Left ventricle myocardium inferior (tissue), 1 donor: Measurements from ENCODE around the gene GNG2. TPM values are rescaled to one million over a fixed set of nuclear protein-coding genes. Genes with fewer than 3 reads are reported as not detected.

ENCODE experiments used
- DNase-seq: peaks from one replicate; pipeline ENCODE4 v3.0.0-alpha.2; 2020
- H3K27ac ChIP-seq: fragments of 200-600 bp; replicated peaks from 2 replicates; pipeline ENCODE4 v1.8.0; 2021
- H3K27me3 ChIP-seq: fragments of 200-600 bp; 2 replicates; pipeline ENCODE4 v1.8.0; 2021; ENCODE audit warnings: low read depth
- H3K36me3 ChIP-seq: fragments of 200-600 bp; 2 replicates; pipeline ENCODE4 v1.8.0; 2021
- H3K4me1 ChIP-seq: fragments of 200-600 bp; 2 replicates; pipeline ENCODE4 v1.8.0; 2021
- H3K4me3 ChIP-seq: fragments of 200-600 bp; 2 replicates; pipeline ENCODE4 v1.8.0; 2021; ENCODE audit warnings: mild to moderate bottlenecking, moderate library complexity
- H3K9me3 ChIP-seq: fragments of 200-600 bp; replicated peaks from 2 replicates; pipeline ENCODE4 v1.8.0; 2021
- intact Hi-C: fragments of 100-400 bp; cut with micrococcal nuclease; formaldehyde crosslinking; loops from one replicate; pipeline ENCODE4 v1.11.0; 2022
- total RNA-seq: library from RNA; stranded (reverse); fragmentation: NEBNext Ultra II Directional; extraction: Animal tissue kit (Norgen Biotek cat#: 25700); gene quantifications from one replicate; pipeline ENCODE4 v1.2.1, GENCODE V29; 2021
- TF ChIP-seq, protein P1 (sequence below): fragments of 200-600 bp; IDR thresholded peaks from 2 replicates; pipeline ENCODE4 v1.8.0; 2021; ENCODE audit warnings: antibody characterized with exemption, mild to moderate bottlenecking, borderline replicate concordance
- donor health status: DM: no; HTN: yes; CAD: no; lungs with severe emphysema.

GNG2 gene
- total RNA-seq, 1 donor from 2014 or later = 6.7 TPM

DNA sequence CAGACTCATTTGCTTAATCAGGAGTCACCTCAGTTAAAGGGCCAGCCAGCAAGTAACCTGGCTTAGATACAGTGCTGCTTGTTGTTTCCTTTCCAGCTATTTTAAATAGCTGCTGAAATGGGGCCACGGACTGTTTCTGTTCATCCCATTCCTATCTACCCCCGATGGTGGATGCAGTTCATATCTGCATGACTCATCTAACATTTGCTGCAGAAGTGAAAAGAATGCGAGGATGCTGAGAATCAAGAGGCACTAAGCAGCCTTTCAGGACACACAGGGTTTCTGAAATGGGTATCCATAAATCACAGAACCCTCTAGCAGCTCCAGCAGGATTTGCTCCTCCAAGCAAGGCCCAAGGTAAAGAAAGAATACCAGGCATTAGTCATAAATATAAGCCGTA is 68.8 kb downstream of the GNG2 start:
- H3K4me3 ChIP-seq = no peak overlapping the region
- intact Hi-C loops = no loop called here
- H3K27ac ChIP-seq = no peak overlapping the region
- no peaks in the 10 kb centered on the region for H3K36me3 ChIP-seq
- H3K9me3 ChIP-seq = no peaks in the 10 kb centered on the region
- H3K27me3 ChIP-seq = no peaks in the 10 kb centered on the region
- H3K4me1 ChIP-seq = peaks cover 10% of the 10 kb centered on the region
- TF ChIP-seq, protein P1, sequence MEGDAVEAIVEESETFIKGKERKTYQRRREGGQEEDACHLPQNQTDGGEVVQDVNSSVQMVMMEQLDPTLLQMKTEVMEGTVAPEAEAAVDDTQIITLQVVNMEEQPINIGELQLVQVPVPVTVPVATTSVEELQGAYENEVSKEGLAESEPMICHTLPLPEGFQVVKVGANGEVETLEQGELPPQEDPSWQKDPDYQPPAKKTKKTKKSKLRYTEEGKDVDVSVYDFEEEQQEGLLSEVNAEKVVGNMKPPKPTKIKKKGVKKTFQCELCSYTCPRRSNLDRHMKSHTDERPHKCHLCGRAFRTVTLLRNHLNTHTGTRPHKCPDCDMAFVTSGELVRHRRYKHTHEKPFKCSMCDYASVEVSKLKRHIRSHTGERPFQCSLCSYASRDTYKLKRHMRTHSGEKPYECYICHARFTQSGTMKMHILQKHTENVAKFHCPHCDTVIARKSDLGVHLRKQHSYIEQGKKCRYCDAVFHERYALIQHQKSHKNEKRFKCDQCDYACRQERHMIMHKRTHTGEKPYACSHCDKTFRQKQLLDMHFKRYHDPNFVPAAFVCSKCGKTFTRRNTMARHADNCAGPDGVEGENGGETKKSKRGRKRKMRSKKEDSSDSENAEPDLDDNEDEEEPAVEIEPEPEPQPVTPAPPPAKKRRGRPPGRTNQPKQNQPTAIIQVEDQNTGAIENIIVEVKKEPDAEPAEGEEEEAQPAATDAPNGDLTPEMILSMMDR = no peak
- DNase-seq = no peak

- Histone ChIP-seq H3K9me3 (no peaks in the 10 kb centered on the region), H3K27ac (no peak overlapping the region), H3K4me3 (no peak overlapping the region), H3K4me1 (peaks cover 10% of the 10 kb centered on the region), H3K27me3 (no peaks in the 10 kb centered on the region), H3K36me3 (no peaks in the 10 kb centered on the region)
- DNase-seq = no peak
- TF ChIP-seq, protein P1 = no peak
- intact Hi-C loops = no loop called here
Observed at GRCh38 chr14:51929910-51930682, 69.7 kb downstream of the GNG2 start.

GRCh38 chr14:51931308-51931707 is 70.9 kb downstream of the GNG2 start:
- H3K4me3 ChIP-seq = no peak overlapping the region
- no peak for DNase-seq

DNA sequence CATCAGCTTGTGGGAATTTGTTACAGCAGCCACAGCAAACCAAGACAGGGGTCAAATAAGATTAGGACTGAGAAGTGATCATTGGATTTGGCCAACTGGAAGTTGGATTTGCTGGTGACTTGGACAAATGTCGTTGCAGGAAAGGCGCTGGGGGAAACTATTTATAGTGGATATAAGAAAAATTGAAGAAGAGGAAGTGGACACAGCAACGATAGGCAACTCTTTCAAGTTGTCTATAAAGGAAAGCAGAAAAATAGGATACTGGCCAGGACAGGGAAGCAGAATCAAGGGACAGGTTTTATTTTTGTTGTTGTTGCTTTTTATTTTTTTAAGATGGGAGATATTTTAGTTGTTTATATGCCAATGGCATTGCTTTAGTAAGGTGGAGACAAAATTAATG is 72.8 kb downstream of the GNG2 start:
- Histone ChIP-seq H3K27me3 (no peaks in the 10 kb centered on the region), H3K9me3 (no peaks in the 10 kb centered on the region)
- intact Hi-C loops = no loop called here

More at GRCh38 chr14:51931308-51931707, 70.9 kb downstream of the GNG2 start:
- no peaks in the 10 kb centered on the region for H3K27me3 ChIP-seq
- no peaks in the 10 kb centered on the region for H3K36me3 ChIP-seq
- no peaks in the 10 kb centered on the region for H3K9me3 ChIP-seq
- H3K27ac ChIP-seq = no peak overlapping the region
- H3K4me1 ChIP-seq = peaks cover 14% of the 10 kb centered on the region
- intact Hi-C loops = no loop called here
- TF ChIP-seq, protein P1 = no peak

DNA sequence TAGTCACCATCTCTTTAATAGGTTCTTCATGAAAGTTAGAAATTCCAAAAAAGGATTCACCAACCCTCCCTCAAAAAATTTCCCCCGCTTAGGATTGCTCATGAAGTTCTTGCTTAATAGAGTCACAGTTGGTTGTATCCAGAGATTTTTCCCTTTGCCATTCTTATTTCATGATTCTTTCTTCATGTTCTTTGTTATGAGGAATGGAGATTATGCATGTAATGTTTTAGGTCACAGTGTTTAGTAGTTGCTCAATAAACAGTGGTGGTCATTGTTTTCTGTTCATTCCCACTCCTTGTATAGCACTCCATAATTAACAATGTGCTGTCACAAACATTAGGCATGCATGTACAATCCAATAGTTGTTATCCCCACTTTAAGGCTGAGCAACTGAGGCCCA is 77.7 kb downstream of the GNG2 start:
- no peak for DNase-seq
- no peaks in the 10 kb centered on the region for H3K27me3 ChIP-seq
- peaks cover 7% of the 10 kb centered on the region for H3K4me1 ChIP-seq
- TF ChIP-seq, protein P1 = no peak
- no peak overlapping the region for H3K4me3 ChIP-seq
- intact Hi-C loops = no loop called here
- no peak overlapping the region for H3K27ac ChIP-seq
- no peaks in the 10 kb centered on the region for H3K9me3 ChIP-seq
- H3K36me3 ChIP-seq = no peaks in the 10 kb centered on the region

More for the DNA sequence above, 72.8 kb downstream of the GNG2 start:
- TF ChIP-seq, protein P1 = no peak
- no peak for DNase-seq
- Histone ChIP-seq H3K36me3 (no peaks in the 10 kb centered on the region), H3K27ac (no peak overlapping the region), H3K4me3 (no peak overlapping the region), H3K4me1 (peaks cover 17% of the 10 kb centered on the region)
